ENCODE measurements around the gene UGT1A9. TPM values are rescaled to one million over a fixed set of nuclear protein-coding genes. Genes with fewer than 3 reads are reported as not detected.

Gene UGT1A9
- total and polyA plus RNA-seq, 2 experiments from 2014 or later = 9.6 to 12.6 TPM

DNA sequence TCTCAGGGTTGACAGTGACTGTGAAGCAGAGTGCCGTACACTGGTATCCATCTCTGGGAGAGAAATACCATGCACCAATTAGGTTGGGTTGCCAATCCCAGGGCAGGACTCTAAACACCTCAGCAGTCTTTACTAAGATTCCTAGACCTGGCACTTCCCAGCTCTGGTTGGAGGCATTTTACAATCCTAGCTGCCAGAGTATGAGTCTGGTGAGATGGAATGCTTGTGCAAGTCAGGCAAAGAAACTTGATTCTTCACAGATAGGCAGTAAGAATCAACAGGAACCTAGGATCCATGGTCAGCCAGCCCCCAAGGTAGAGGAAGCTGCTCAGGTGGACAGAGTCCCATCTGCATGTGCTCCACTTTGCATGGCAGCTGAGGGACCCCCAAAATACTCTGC lies 35.0 kb downstream of the UGT1A9 start:
- Histone ChIP-seq H3K36me3 (replicated peaks; ENCODE audit: insufficient read depth, low read depth) (no peaks in the 10 kb centered on the region), H3K4me1 (ENCODE audit: insufficient read depth) (no peaks in the 10 kb centered on the region), H3K4me2 (no peak overlapping the region), H3K4me3 (no peak overlapping the region), H4K20me1 (ENCODE audit: insufficient read depth, poor library complexity, severe bottlenecking) (no peaks in the 10 kb centered on the region), H3K9me3 (ENCODE audit: low read depth) (no peaks in the 10 kb centered on the region), H3K27ac (no peak overlapping the region), H2AFZ (no peak overlapping the region), H3K27me3 (no peaks in the 10 kb centered on the region), H3K79me2 (no peaks in the 10 kb centered on the region), H3K9me2 (replicated peaks; ENCODE audit: insufficient read depth) (no peaks in the 10 kb centered on the region)
- no peak for TF ChIP-seq EZH2 (IDR thresholded peaks at IDR 0.05; ENCODE audit: borderline replicate concordance)
- no peak for TF ChIP-seq EZH2phosphoT487 (IDR thresholded peaks at IDR 0.05; ENCODE audit: low read depth, severe bottlenecking, unreplicated experiment)
- TF ChIP-seq, protein P1, sequence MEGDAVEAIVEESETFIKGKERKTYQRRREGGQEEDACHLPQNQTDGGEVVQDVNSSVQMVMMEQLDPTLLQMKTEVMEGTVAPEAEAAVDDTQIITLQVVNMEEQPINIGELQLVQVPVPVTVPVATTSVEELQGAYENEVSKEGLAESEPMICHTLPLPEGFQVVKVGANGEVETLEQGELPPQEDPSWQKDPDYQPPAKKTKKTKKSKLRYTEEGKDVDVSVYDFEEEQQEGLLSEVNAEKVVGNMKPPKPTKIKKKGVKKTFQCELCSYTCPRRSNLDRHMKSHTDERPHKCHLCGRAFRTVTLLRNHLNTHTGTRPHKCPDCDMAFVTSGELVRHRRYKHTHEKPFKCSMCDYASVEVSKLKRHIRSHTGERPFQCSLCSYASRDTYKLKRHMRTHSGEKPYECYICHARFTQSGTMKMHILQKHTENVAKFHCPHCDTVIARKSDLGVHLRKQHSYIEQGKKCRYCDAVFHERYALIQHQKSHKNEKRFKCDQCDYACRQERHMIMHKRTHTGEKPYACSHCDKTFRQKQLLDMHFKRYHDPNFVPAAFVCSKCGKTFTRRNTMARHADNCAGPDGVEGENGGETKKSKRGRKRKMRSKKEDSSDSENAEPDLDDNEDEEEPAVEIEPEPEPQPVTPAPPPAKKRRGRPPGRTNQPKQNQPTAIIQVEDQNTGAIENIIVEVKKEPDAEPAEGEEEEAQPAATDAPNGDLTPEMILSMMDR (IDR thresholded peaks at IDR 0.05; ENCODE audit: poor library complexity) = no peak
- 82% methylated on average over 1 of the region's 1 CpG for WGBS (ENCODE audit: low lambda C conversion rate, missing lambda C conversion rate)
- no peak for DNase-seq (ENCODE audit: low spot score)

DNA sequence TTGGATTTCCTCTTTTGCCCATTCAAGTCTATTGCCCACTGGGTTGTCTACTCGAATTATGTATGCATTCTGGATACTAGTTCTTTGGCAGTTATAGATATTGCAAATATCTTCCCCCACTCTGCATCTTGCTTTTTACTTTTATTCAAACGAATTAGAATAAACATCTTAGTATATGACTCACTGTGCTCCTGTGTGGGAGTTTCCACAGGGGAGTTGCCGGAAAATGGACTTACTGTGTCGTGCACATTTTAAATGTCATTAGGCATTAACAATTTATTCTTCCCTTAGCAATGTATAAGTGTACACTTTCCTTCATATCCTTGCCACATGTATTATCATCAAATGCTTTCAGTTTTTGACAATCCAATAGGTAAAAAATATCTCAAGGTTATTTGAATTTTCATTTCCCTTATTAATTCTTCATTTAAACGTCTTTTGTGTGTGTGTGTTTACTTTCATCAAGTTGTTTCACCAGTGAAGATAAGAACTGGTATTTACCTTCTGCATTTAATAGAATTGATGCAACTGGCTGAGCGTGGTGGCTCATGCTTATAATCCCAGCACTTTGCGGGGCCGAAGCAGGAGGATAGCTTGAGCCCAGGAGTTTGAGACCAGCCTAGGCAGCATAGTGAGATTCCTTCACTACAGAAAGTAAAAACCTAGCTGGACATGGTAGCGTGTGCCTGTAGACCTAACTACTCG lies 36.4 kb downstream of the UGT1A9 start:
- H2AFZ ChIP-seq = no peak overlapping the region
- no peak overlapping the region for H3K4me2 ChIP-seq
- H3K79me2 ChIP-seq = no peaks in the 10 kb centered on the region
- no peaks in the 10 kb centered on the region for H3K4me1 ChIP-seq (ENCODE audit: insufficient read depth)
- H3K36me3 ChIP-seq (replicated peaks; ENCODE audit: insufficient read depth, low read depth) = no peaks in the 10 kb centered on the region
- H3K27me3 ChIP-seq = no peaks in the 10 kb centered on the region
- H3K27ac ChIP-seq = no peak overlapping the region
- no peak for DNase-seq (ENCODE audit: low spot score)
- no peaks in the 10 kb centered on the region for H3K9me3 ChIP-seq (ENCODE audit: low read depth)
- TF ChIP-seq EZH2 (IDR thresholded peaks at IDR 0.05; ENCODE audit: borderline replicate concordance) (no peak), EZH2phosphoT487 (IDR thresholded peaks at IDR 0.05; ENCODE audit: low read depth, severe bottlenecking, unreplicated experiment) (no peak)
- TF ChIP-seq, protein P1 (IDR thresholded peaks at IDR 0.05; ENCODE audit: poor library complexity) = no peak
- H3K9me2 ChIP-seq (replicated peaks; ENCODE audit: insufficient read depth) = no peaks in the 10 kb centered on the region
- no peaks in the 10 kb centered on the region for H4K20me1 ChIP-seq (ENCODE audit: insufficient read depth, poor library complexity, severe bottlenecking)
- WGBS (ENCODE audit: low lambda C conversion rate, missing lambda C conversion rate) = 79% methylated on average over 10 of the region's 10 CpGs
- no peak overlapping the region for H3K4me3 ChIP-seq

DNA sequence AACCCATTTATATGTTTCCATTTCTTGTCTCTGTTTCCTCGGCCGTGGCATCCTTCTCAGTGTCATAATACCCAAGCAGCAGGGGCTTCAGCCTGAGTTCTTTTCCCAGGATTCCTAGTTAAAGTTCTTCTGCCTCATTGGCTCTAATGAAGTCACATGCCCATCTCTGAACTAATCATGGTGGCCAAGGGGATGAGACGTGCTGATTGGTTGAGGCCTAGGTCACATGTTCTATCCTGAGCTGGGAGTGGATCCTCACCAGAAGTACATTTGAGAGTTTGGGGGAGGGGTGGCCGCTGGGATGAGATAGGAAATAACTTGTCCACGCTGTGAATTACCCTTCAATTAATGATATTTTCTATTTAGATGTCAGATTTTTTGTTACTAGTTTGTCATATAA lies 37.2 kb downstream of the UGT1A9 start:
- 96% methylated on average over 5 of the region's 5 CpGs for WGBS (ENCODE audit: low lambda C conversion rate, missing lambda C conversion rate)
- Histone ChIP-seq H3K27ac (no peak overlapping the region), H3K79me2 (no peaks in the 10 kb centered on the region), H3K9me2 (replicated peaks; ENCODE audit: insufficient read depth) (no peaks in the 10 kb centered on the region), H3K36me3 (replicated peaks; ENCODE audit: insufficient read depth, low read depth) (no peaks in the 10 kb centered on the region), H3K27me3 (no peaks in the 10 kb centered on the region), H3K4me2 (no peak overlapping the region), H4K20me1 (ENCODE audit: insufficient read depth, poor library complexity, severe bottlenecking) (no peaks in the 10 kb centered on the region), H3K4me3 (no peak overlapping the region), H3K4me1 (ENCODE audit: insufficient read depth) (no peaks in the 10 kb centered on the region), H3K9me3 (ENCODE audit: low read depth) (no peaks in the 10 kb centered on the region), H2AFZ (no peak overlapping the region)
- no peak for DNase-seq (ENCODE audit: low spot score)
- TF ChIP-seq EZH2 (IDR thresholded peaks at IDR 0.05; ENCODE audit: borderline replicate concordance) = no peak
- TF ChIP-seq, protein P1 (IDR thresholded peaks at IDR 0.05; ENCODE audit: poor library complexity) = no peak
- TF ChIP-seq EZH2phosphoT487 (IDR thresholded peaks at IDR 0.05; ENCODE audit: low read depth, severe bottlenecking, unreplicated experiment) = no peak

Measured in hepatocyte (in vitro differentiated cells).